ENCODE results near the gene LRBA. TPM values are rescaled to one million over a fixed set of nuclear protein-coding genes. Genes with fewer than 3 reads are reported as not detected.

The LRBA gene
- total and polyA plus RNA-seq, 12 donors = 6.2 to 31.2 (median 23.9) TPM

DNA sequence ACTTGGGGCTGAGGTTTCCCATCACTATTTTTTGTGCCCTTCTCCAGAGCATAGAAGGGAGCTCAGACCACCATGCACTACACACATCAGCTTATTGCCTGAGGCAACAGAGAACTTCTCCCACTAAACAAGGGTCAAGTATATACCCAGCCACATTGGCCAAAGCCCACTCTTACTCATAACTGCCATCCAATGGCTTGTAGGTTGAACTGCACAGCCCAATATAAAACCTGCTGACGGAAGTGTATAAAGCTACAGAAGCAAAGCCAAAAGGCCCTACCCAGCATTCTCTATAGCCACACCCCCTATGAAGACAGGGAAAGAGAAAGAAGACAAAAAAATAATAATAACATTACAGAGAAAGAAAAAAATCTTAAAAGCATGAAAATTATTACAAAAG lies 139.7 kb downstream of the LRBA start:
- intact Hi-C loops (cut with DNase I) = loop anchor here in 1 of 10 donors (10.0 kb wide), 1 partner anchor 871 kb away; no protein-coding TSS in a partner anchor
- peak overlapping the region in 1 of 10 donors; percentile 56 for H3K27ac ChIP-seq
- H3K27me3 ChIP-seq = no peaks in the 10 kb centered on the region

GRCh38 chr4:150874338-150875226 lies 140.5 kb downstream of the LRBA start:
- H3K36me3 ChIP-seq = peaks cover 0 to 18% (median 0%) of the 10 kb centered on the region in 9 donors
- peak overlapping the region in 9 of 10 donors; percentile 10 to 80 (median 56) for H3K27ac ChIP-seq
- DNase-seq = peak; percentile 55 to 70
- ATAC-seq = peak; percentile 93 to 99 (median 98)
- TF ChIP-seq, protein P1, sequence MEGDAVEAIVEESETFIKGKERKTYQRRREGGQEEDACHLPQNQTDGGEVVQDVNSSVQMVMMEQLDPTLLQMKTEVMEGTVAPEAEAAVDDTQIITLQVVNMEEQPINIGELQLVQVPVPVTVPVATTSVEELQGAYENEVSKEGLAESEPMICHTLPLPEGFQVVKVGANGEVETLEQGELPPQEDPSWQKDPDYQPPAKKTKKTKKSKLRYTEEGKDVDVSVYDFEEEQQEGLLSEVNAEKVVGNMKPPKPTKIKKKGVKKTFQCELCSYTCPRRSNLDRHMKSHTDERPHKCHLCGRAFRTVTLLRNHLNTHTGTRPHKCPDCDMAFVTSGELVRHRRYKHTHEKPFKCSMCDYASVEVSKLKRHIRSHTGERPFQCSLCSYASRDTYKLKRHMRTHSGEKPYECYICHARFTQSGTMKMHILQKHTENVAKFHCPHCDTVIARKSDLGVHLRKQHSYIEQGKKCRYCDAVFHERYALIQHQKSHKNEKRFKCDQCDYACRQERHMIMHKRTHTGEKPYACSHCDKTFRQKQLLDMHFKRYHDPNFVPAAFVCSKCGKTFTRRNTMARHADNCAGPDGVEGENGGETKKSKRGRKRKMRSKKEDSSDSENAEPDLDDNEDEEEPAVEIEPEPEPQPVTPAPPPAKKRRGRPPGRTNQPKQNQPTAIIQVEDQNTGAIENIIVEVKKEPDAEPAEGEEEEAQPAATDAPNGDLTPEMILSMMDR (IDR thresholded peaks at IDR 0.05) = no peak
- no peaks in the 10 kb centered on the region for H3K27me3 ChIP-seq
- H3K9me3 ChIP-seq = peaks cover 0 to 19% (median 0%) of the 10 kb centered on the region in 11 donors
- WGBS, 2 donors = 50 to 62% methylated on average over 6 of the region's 6 CpGs
- peak overlapping the region in 3 of 10 donors; percentile 8 to 15 (median 9) for H3K4me3 ChIP-seq
- peaks cover 0 to 13% (median 5%) of the 10 kb centered on the region in 9 donors for H3K4me1 ChIP-seq
- intact Hi-C loops (cut with DNase I) = loop anchor here in 2 of 10 donors (5.0 to 10.0 kb wide), 2 partner anchors 577 to 870 kb away; no protein-coding TSS in a partner anchor

More for the DNA sequence above, 139.7 kb downstream of the LRBA start:
- WGBS, 2 donors = 92 to 100% methylated on average over 1 of the region's 1 CpG
- peaks cover 0 to 26% (median 0%) of the 10 kb centered on the region in 9 donors for H3K36me3 ChIP-seq
- no peak overlapping the region for H3K4me3 ChIP-seq
- TF ChIP-seq, protein P1 (IDR thresholded peaks at IDR 0.05) = no peak
- peaks cover 0 to 13% (median 5%) of the 10 kb centered on the region in 9 donors for H3K4me1 ChIP-seq
- peak in 1 of 8 donors; percentile 18 for ATAC-seq
- H3K9me3 ChIP-seq = peaks cover 0 to 26% (median 0%) of the 10 kb centered on the region in 11 donors
- no peak for DNase-seq

GRCh38 chr4:150867148-150867547 lies 147.9 kb downstream of the LRBA start:
- peaks cover 0 to 4% (median 0%) of the 10 kb centered on the region in 9 donors for H3K4me1 ChIP-seq
- peak in 1 of 2 donors; percentile 59 for DNase-seq
- H3K27ac ChIP-seq = no peak overlapping the region
- 11 to 16% methylated on average over 4 of the region's 4 CpGs for WGBS, 2 donors
- H3K27me3 ChIP-seq = no peaks in the 10 kb centered on the region
- no peaks in the 10 kb centered on the region for H3K9me3 ChIP-seq
- peak in 7 of 8 donors; percentile 55 to 82 (median 72) for ATAC-seq
- intact Hi-C loops (cut with DNase I) = loop anchor here in 9 of 10 donors (1.0 to 10.0 kb wide), 10 partner anchors 142 to 885 kb away; no protein-coding TSS in a partner anchor
- peaks cover 0 to 35% (median 0%) of the 10 kb centered on the region in 9 donors for H3K36me3 ChIP-seq
- H3K4me3 ChIP-seq = no peak overlapping the region
- TF ChIP-seq, protein P1 (IDR thresholded peaks at IDR 0.05) = peak; percentile 55 to 78 (median 69)

GRCh38 chr4:150863456-150863855 lies 151.6 kb downstream of the LRBA start:
- intact Hi-C loops (cut with DNase I) = loop anchor here in 5 of 10 donors (5.0 to 10.0 kb wide), 5 partner anchors 139 to 879 kb away; no protein-coding TSS in a partner anchor
- no peaks in the 10 kb centered on the region for H3K27me3 ChIP-seq
- 93 to 94% methylated on average over 7 of the region's 7 CpGs for WGBS, 2 donors
- TF ChIP-seq, protein P1 (IDR thresholded peaks at IDR 0.05) = no peak
- no peaks in the 10 kb centered on the region for H3K9me3 ChIP-seq
- ATAC-seq = no peak
- no peak for DNase-seq
- peaks cover 0 to 11% (median 0%) of the 10 kb centered on the region in 9 donors for H3K36me3 ChIP-seq
- H3K4me1 ChIP-seq = peaks cover 0 to 4% (median 0%) of the 10 kb centered on the region in 9 donors
- no peak overlapping the region for H3K4me3 ChIP-seq
- no peak overlapping the region for H3K27ac ChIP-seq
